IPS-20b (cell line): ENCODE results near the gene PPWD1.
"Not testable (repeated sequence)": the region's sequence is repeated elsewhere in the genome, so short reads cannot be mapped to it uniquely, and the experiment has no call there.

Source experiments
- H3K27ac ChIP-seq: one replicate; pipeline ENCODE4 v1.5.1; 2013; ENCODE audit warnings: low read length
- H3K27me3 ChIP-seq: 2 replicates; pipeline ENCODE4 v1.6.1; 2013; ENCODE audit warnings: mild to moderate bottlenecking, low read length, inconsistent platforms; ENCODE audit not compliant: insufficient read depth
- H3K36me3 ChIP-seq: 2 replicates; pipeline ENCODE4 v1.6.1; 2013; ENCODE audit warnings: low read depth, mild to moderate bottlenecking, inconsistent platforms, low read length, moderate library complexity; ENCODE audit not compliant: insufficient read depth
- H3K4me1 ChIP-seq: 2 replicates; pipeline ENCODE4 v1.6.1; 2013; ENCODE audit warnings: mild to moderate bottlenecking, control low read depth, inconsistent platforms, low read length, moderate library complexity; ENCODE audit not compliant: insufficient read depth
- H3K4me3 ChIP-seq: 2 replicates; pipeline ENCODE4 v1.5.1; 2013; ENCODE audit warnings: mild to moderate bottlenecking, low read length, inconsistent platforms
- H3K9ac ChIP-seq: 2 replicates; pipeline ENCODE4 v1.6.1; 2013; ENCODE audit warnings: low read depth, mild to moderate bottlenecking, inconsistent platforms, low read length, moderate library complexity
- H3K9me3 ChIP-seq: 2 replicates; pipeline ENCODE4 v1.6.1; 2013; ENCODE audit warnings: mild to moderate bottlenecking, low read depth, low read length, inconsistent platforms; ENCODE audit not compliant: insufficient read depth

Gene PPWD1

DNA sequence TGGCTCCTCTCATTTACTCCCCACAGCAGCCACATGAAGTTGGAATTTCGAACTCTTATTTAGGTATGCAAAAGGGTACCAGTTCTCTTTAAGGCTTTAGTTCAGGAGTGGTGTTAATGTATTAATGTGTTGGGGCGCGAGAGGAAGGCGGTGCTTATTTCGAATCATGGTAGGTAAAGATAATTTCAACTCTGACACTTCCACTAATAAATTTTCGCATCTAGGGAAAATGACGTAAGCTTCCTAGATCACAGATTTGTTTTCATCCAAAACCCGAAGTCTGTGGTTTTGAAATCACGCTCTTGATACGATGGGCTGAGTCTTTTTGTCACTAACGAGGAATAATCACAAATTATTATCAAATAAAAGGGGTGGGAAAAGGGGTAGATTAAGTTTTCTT, 681 bp downstream of the PPWD1 start:
- Histone ChIP-seq H3K27me3 (no peaks in the 10 kb centered on the region), H3K36me3 (peaks cover 20% of the 10 kb centered on the region), H3K4me1 (peaks cover 6% of the 10 kb centered on the region; the same call in 1 of the 2 replicates), H3K9ac (peak overlapping the region; percentile 93), H3K4me3 (peak overlapping the region; percentile 95), H3K9me3 (no peaks in the 10 kb centered on the region), H3K27ac (no peak overlapping the region)

DNA sequence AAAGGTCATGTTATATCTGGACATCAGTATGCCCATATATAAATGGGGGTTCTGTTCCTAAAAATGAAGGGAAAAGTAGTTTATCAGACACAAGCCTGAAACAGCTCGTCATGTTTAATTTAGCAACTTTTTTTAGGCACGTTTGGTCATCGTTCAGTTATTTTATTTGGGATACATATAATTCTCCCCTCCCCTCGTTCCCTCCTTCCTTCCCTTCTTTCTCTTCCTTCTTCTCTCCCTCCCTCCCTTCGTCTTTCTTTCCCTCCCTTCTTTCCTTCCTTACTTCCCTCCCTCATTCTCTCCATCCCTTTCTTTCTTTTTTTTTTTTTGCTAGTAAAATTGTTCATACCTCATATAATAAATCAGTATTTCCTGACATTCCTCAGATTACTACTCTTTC, 3.4 kb downstream of the PPWD1 start:
- Histone ChIP-seq H3K27me3 (no peaks in the 10 kb centered on the region), H3K27ac (no peak overlapping the region), H3K9me3 (no peaks in the 10 kb centered on the region), H3K4me1 (peaks cover 6% of the 10 kb centered on the region; the same call in 1 of the 2 replicates), H3K9ac (no peak overlapping the region), H3K4me3 (no peak overlapping the region), H3K36me3 (peaks cover 21% of the 10 kb centered on the region)

DNA sequence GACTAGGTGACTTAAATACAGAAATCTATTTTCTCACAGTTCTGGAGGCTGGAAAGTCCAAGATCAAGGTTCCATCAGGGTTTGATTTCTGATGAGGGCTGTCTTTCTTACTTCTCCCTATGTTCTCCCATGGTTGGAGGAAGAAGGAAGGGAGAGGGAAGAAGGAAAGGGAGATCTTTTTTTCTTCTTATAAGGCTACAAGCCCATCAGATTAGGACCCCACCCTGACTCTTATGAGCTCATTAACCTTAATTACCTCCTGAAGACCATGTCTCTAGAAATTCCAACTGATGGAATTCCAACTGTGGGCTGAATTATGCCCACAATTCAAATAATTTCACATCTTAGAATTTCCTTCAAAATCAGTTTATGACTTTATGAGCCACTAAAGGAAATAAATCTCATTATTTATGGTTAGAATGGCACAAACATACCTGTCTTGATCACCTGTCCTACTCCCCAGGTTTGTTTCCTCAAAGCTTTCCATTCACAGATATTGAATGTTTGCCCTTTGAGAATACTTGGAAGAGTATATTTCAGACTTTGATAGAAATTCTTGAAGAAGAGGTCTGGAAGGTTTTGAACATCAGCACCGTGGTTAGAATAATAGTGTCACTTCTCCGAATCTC, 7.6 kb downstream of the PPWD1 start:
- peaks cover 52% of the 10 kb centered on the region for H3K36me3 ChIP-seq
- no peak overlapping the region for H3K9ac ChIP-seq
- no peak overlapping the region for H3K4me3 ChIP-seq
- H3K27ac ChIP-seq: no peak overlapping the region
- H3K9me3 ChIP-seq: no peaks in the 10 kb centered on the region
- H3K27me3 ChIP-seq: no peaks in the 10 kb centered on the region
- H3K4me1 ChIP-seq: no peaks in the 10 kb centered on the region

DNA sequence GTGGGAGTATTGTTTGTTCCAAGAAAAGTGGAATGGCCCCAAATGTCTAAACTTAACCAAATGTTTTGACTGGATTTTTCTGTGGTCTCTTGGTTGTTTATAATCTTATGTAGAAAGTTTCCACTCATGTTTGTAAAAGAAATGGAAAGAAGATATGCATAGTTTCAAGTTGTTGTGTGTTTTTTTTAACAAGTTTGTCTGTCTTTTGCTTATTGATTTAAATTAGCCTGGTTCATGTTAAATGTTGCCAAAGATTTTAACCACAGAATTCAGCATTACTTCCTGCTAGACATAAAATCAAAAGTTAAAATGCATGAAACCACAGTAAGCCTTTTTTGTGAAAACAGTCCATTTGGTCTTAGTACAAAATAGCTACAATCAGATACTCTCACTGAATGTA, 14.0 kb downstream of the PPWD1 start:
- Histone ChIP-seq H3K27me3 (no peaks in the 10 kb centered on the region), H3K36me3 (peaks cover 77% of the 10 kb centered on the region)

DNA sequence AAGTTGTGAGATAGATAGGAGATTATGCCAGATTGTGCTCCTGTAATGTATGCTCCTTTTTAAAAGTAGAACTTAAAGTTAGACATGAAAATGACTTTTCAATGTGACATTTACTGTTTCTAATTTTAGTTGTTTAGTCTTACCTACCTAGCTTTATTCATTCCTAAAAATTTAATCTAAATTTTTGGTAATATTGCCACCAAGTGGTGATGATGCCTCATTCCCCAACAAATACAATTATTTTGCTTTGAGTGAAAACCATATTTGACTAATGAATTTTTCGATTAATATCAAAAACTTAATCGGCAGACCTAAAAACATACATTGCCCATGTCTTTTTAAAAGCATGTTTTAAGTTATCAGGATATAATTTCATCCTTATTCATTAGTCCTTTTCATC, 25.6 kb downstream of the PPWD1 start:
- H3K9me3 ChIP-seq: no peaks in the 10 kb centered on the region
- peaks cover 92% of the 10 kb centered on the region for H3K36me3 ChIP-seq
- no peak overlapping the region for H3K9ac ChIP-seq
- H3K27ac ChIP-seq: no peak overlapping the region
- no peak overlapping the region for H3K4me3 ChIP-seq
- H3K4me1 ChIP-seq: no peaks in the 10 kb centered on the region
- H3K27me3 ChIP-seq: no peaks in the 10 kb centered on the region

More for the DNA sequence above, 14.0 kb downstream of the PPWD1 start:
- no peaks in the 10 kb centered on the region for H3K4me1 ChIP-seq
- no peak overlapping the region for H3K4me3 ChIP-seq
- H3K9ac ChIP-seq: no peak overlapping the region
- H3K27ac ChIP-seq: no peak overlapping the region
- H3K9me3 ChIP-seq: no peaks in the 10 kb centered on the region

DNA sequence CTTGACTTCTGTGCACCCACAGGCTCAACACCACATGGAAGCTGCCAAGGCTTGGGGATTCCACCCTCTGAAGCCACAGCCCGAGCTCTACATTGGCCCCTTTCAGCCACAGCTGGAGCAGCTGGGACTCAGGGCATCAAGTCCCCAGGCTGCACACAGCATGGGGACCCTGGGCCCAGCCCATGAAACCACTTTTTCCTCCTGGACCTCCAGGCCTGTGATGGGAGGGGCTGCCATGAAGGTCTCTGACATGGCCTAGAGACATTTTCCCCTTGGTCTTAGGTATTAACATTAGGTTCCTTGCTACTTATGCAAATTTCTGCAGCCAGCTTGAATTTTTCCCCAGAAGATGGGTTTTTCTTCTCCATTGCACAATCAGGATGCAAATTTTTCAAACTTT, 38.7 kb downstream of the PPWD1 start:
- H3K4me1 ChIP-seq, H3K27ac ChIP-seq, H3K9ac ChIP-seq, H3K4me3 ChIP-seq, H3K27me3 ChIP-seq: not testable (repeated sequence)
- peaks cover 16% of the 10 kb centered on the region for H3K9me3 ChIP-seq
- H3K36me3 ChIP-seq: peaks cover 69% of the 10 kb centered on the region

DNA sequence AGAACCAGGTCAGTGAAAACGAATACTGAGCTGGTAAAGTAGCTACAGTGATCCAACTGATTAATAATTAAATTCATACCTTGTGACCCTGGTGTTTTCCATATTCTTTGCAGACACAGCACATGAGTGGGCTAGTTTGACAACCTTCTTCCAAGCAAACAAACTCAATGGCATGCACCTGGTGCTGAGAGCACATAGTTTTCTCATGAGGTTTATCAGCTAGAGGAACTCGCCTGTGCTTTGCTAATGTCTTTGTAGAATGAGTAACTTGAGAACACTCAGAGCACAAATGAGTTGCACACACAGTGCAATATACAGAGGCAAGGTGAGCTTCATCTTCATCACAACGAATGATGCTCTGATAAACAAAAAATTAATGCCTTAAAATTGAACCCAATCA, 48.4 kb downstream of the PPWD1 start:
- Histone ChIP-seq H3K27me3 (no peaks in the 10 kb centered on the region), H3K36me3 (peaks cover 73% of the 10 kb centered on the region), H3K9ac (no peak overlapping the region), H3K9me3 (no peaks in the 10 kb centered on the region), H3K27ac (no peak overlapping the region), H3K4me1 (no peaks in the 10 kb centered on the region), H3K4me3 (no peak overlapping the region)

DNA sequence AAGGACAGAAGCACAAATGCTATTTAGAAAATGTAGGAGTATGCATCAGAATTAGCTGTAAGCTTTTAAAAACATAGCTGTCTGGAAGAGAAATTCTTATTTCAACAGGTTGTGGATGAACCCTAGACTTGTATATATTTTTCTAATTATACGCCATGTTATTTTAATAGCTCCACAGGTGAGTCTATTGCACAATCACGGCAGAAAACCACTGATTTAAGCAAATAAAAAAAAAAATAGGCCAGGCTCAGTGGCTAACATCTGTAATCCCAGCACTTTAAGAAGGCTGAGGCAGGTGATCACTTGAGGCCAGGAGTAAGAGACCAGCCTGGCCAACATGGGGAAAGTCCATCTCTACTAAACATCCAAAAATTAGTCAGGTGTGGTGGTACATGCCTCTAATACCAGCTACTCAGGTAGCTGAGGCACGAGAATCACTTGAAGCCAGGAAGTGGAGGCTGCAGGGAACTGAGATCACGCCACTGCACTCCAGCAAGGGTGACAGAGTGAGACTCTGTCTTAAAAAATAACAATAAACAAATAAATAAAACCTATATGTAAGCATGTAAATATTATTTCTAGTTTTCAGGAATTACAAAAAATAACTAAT, 49.3 kb downstream of the PPWD1 start:
- H3K36me3 ChIP-seq: peaks cover 69% of the 10 kb centered on the region
- no peaks in the 10 kb centered on the region for H3K4me1 ChIP-seq
- H3K9ac ChIP-seq: no peak overlapping the region
- no peak overlapping the region for H3K4me3 ChIP-seq
- H3K9me3 ChIP-seq: no peaks in the 10 kb centered on the region
- H3K27me3 ChIP-seq: no peaks in the 10 kb centered on the region
- no peak overlapping the region for H3K27ac ChIP-seq

DNA sequence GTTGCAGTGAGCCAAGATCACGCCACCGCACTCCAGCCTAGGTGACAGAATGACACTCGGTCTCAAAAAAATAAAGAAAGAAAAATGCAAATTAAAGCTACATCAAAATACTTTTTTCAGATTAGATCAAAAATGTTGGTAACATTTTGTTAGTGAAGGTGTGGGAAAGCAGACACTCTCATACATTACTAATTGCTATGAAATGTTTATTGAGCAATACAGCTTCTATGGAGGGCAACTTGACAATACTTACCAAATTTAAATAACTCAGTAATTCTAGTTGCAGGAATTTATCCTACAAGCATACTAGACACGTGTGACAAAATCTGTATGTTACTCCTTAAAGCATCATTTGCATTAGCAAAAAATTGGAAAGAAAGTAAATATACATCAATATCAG, 56.9 kb downstream of the PPWD1 start:
- no peak overlapping the region for H3K9ac ChIP-seq
- no peaks in the 10 kb centered on the region for H3K9me3 ChIP-seq
- H3K36me3 ChIP-seq: peaks cover 11% of the 10 kb centered on the region
- H3K4me3 ChIP-seq: no peak overlapping the region
- peaks cover 3% of the 10 kb centered on the region; the same call in 1 of the 2 replicates for H3K4me1 ChIP-seq
- no peaks in the 10 kb centered on the region for H3K27me3 ChIP-seq
- H3K27ac ChIP-seq: no peak overlapping the region

DNA sequence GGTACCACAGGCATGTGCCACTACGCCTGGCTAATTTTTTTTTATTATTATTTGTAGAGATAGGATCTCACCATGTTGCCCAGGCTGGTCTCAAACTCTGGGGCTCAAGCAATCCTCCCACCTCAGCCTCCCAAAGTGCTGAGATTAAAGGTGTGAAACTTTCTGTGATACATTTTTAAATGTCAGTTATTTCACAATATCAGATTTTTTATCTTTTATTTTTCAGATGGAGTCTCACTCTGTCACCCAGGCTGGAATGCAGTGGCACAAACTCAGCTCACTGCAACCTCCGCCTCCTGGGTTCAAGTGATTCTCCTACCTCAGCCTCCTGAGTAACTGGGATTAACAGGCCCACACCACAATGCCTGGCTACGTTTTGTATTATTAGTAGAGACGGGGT, 58.9 kb downstream of the PPWD1 start:
- not testable (repeated sequence) for H3K4me3 ChIP-seq, H3K36me3 ChIP-seq, H3K9ac ChIP-seq, H3K4me1 ChIP-seq, H3K9me3 ChIP-seq, H3K27ac ChIP-seq, H3K27me3 ChIP-seq

DNA sequence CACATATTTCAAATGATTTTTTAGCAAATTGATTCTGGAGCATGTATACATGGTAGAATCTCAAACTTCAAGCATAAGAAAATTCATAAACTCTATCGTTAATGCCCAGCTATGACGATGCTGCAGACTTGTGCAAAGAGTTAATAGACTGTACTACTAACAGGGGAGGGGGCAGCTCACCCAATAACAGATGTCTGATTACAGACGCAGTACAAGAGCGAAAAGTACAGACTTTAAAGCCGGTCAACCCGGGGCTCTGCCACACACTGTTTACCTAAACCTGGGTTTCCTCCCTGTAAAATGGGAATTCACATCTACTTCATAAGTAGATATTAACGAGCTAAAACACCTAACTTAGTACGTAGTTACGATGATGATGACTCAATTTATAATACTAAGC, 60.4 kb downstream of the PPWD1 start:
- peaks cover 8% of the 10 kb centered on the region; the same call in 1 of the 2 replicates for H3K4me1 ChIP-seq
- H3K27me3 ChIP-seq: no peaks in the 10 kb centered on the region
- H3K9me3 ChIP-seq: no peaks in the 10 kb centered on the region
- no peaks in the 10 kb centered on the region for H3K36me3 ChIP-seq
- no peak overlapping the region for H3K27ac ChIP-seq
- H3K4me3 ChIP-seq: peak overlapping the region; percentile 94
- peak overlapping the region; percentile 92 for H3K9ac ChIP-seq

DNA sequence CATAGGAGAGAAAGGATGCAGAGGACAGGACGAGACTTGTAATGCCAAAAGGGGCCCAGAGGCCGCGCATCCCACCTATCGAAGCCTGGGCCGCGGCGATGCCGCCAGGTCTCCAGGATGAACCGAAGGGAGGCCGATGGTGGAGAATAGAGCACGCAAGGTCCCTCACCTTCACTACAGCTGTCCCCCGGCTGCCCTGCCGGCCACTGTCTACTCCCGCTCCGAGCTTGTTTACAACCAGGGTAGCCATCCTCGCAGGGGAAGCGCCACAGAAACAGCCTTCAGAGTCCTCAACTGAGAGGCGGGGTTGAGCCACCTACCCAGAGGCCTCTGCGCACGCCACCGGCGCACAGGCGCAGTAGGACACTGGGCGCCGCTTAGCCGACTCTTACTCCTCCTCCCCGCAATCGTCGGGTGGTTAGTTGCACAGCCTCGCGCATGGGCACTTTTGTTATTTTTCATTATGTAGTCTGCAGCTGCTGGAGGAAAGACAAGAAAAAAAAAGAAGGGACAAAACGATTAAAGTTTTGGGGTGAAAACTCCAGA, 61.0 kb downstream of the PPWD1 start, which contains the start of gene TRIM23:
Gene TRIM23, minus strand, starts transcription at position 309 of the 546 bp plus-strand sequence. Its CDS starts 59 bp downstream, at position 250.
- Histone ChIP-seq H3K27ac (peak within 1 kb of the TSS; percentile 53), H3K4me3 (peak within 1 kb of the TSS; percentile 94)

More for the DNA sequence above, 61.0 kb downstream of the PPWD1 start, which contains the start of gene TRIM23:
- no peaks in the 10 kb centered on the region for H3K36me3 ChIP-seq
- H3K9ac ChIP-seq: peak within 1 kb of the TSS; percentile 92
- H3K4me1 ChIP-seq: peaks cover 8% of the 10 kb centered on the region; the same call in 1 of the 2 replicates
- no peaks in the 10 kb centered on the region for H3K27me3 ChIP-seq
- no peaks in the 10 kb centered on the region for H3K9me3 ChIP-seq
